PC-3 (cell line): ENCODE measurements around the gene GRM6. TPM values are rescaled to one million over a fixed set of nuclear protein-coding genes. Genes with fewer than 3 reads are reported as not detected.

ENCODE experiments used
- ATAC-seq: fragments of 200-7000 bp; cut with Tn5 transposase; 2 replicates; pipeline ENCODE4 v1.9.1; 2020; ENCODE audit warnings: mild to moderate bottlenecking, moderate library complexity
- BruUV-seq: library from RNA; stranded (reverse); fragments of 400-500 nt; replicated peaks from 2 replicates; lab custom pipeline; 2021; lab: Mats Ljungman, UMichigan
- CTCF ChIA-PET: fragments of 300-600 bp; sonication (Branson Sonifier 250); formaldehyde crosslinking; loops from one replicate; lab custom pipeline; 2022; ENCODE audit warnings: antibody characterized with exemption; lab: Charles Lee
- POLR2A ChIA-PET: fragments of 300-600 bp; sonication (Branson Sonifier 250); formaldehyde crosslinking; loops from one replicate; lab custom pipeline; 2022; ENCODE audit warnings: antibody characterized with exemption; ENCODE audit not compliant: unreplicated experiment; lab: Charles Lee
- DNase-seq: peaks from one replicate; pipeline ENCODE4 v3.0.0-alpha.2; 2015
- H2AFZ ChIP-seq: fragments of 300-600 bp; sonication (generic); 2 replicates; pipeline ENCODE4 v1.6.0; 2016; ENCODE audit warnings: antibody characterized with exemption, low read length
- H3F3A ChIP-seq: fragments of 300-600 bp; sonication (generic); one replicate; pipeline ENCODE4 v1.6.0; 2017; ENCODE audit warnings: antibody characterized with exemption, low read length, control low read depth, mild to moderate bottlenecking; ENCODE audit not compliant: unreplicated experiment
- H3K27ac ChIP-seq: fragments of 300-600 bp; sonication (generic); 2 replicates; pipeline ENCODE4 v1.5.1; 2016; ENCODE audit warnings: mild to moderate bottlenecking, low read length
- H3K27me3 ChIP-seq: fragments of 300-600 bp; sonication (generic); 2 replicates; pipeline ENCODE4 v1.6.1; 2016; ENCODE audit warnings: low read length, mixed read lengths
- H3K36me3 ChIP-seq: fragments of 300-600 bp; sonication (generic); 2 replicates; pipeline ENCODE4 v1.6.1; 2016; ENCODE audit warnings: low read depth, mixed run types, low read length, mixed read lengths
- H3K4me1 ChIP-seq: fragments of 300-600 bp; sonication (generic); 2 replicates; pipeline ENCODE4 v1.5.1; 2016; ENCODE audit warnings: low read length; ENCODE audit not compliant: insufficient read depth
- H3K4me2 ChIP-seq: fragments of 300-600 bp; sonication (generic); 2 replicates; pipeline ENCODE4 v1.6.0; 2016; ENCODE audit warnings: low read length
- H3K4me3 ChIP-seq: fragments of 300-600 bp; sonication (generic); 2 replicates; pipeline ENCODE4 v1.5.1; 2016; ENCODE audit warnings: mild to moderate bottlenecking, low read length, mixed read lengths
- H3K79me2 ChIP-seq: fragments of 300-600 bp; sonication (generic); 2 replicates; pipeline ENCODE4 v1.6.1; 2017; ENCODE audit warnings: low read length, mixed read lengths
- H3K9ac ChIP-seq: fragments of 300-600 bp; sonication (generic); 2 replicates; pipeline ENCODE4 v1.6.0; 2016; ENCODE audit warnings: mild to moderate bottlenecking, low read length
- H3K9me2 ChIP-seq: fragments of 300-600 bp; sonication (generic); replicated peaks from 2 replicates; pipeline ENCODE4 v1.6.1; 2016; ENCODE audit warnings: mixed run types, low read length, mixed read lengths
- H3K9me3 ChIP-seq: fragments of 300-600 bp; sonication (generic); 2 replicates; pipeline ENCODE4 v1.6.1; 2016; ENCODE audit warnings: low read length, mixed read lengths
- H4K20me1 ChIP-seq: fragments of 300-600 bp; sonication (generic); 2 replicates; pipeline ENCODE4 v1.6.1; 2016; ENCODE audit warnings: low read length, mixed read lengths
- CTCF ChIP-seq: fragments of 300-600 bp; sonication (generic); conservative IDR thresholded peaks from 2 replicates; pipeline ENCODE4 v1.5.1; 2017; ENCODE audit warnings: antibody characterized with exemption, low read depth, mild to moderate bottlenecking, low read length
- EZH2 ChIP-seq: fragments of 300-600 bp; sonication (generic); IDR thresholded peaks from one replicate; pipeline ENCODE4 v1.6.1; 2017; ENCODE audit warnings: antibody characterized with exemption, mild to moderate bottlenecking, low read length; ENCODE audit not compliant: unreplicated experiment
- EZH2phosphoT487 ChIP-seq: fragments of 300-600 bp; sonication (generic); IDR thresholded peaks from 2 replicates; pipeline ENCODE4 v1.6.1; 2018; ENCODE audit warnings: mild to moderate bottlenecking, antibody characterized with exemption, low read length, borderline replicate concordance
- intact Hi-C: fragments of 100-400 bp; cut with micrococcal nuclease; formaldehyde crosslinking; loops from 2 replicates; pipeline ENCODE4 v1.9.0; 2023
- total RNA-seq: library from RNA; depleted of rRNA; stranded (reverse); fragments of >200 nt; gene quantifications from 2 replicates; pipeline ENCODE4 v1.2.3, GENCODE V29; 2014

Gene GRM6
- total RNA-seq, 1 experiment from 2014 or later = not detected

DNA sequence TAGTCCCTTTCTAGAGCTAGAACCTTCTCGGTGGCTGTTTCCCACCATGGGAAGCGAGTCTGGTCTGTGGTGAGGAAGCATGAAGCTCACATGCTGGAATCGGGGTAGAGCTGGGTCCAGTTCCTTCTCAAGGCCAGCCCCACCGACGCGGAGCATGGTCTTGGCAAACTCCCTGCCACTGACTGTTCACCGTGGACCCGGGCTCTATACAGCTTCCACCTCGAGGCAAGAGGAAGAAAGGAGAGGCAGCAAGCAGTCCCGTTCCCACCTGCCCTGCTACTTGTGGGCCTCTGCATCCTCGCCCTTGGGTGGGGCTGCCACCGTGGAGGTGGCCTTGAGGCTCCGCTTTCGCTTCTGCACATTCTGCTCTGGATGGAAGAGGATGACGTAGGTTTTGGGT is 13.7 kb downstream of the GRM6 start:
- H3K9ac ChIP-seq = no peak overlapping the region
- H3K9me3 ChIP-seq = peaks cover 22% of the 10 kb centered on the region
- H3K27me3 ChIP-seq = no peaks in the 10 kb centered on the region
- H3K27ac ChIP-seq = no peak overlapping the region
- no peak overlapping the region for H2AFZ ChIP-seq
- ChIA-PET CTCF (no interaction called here), POLR2A (no interaction called here)
- no peaks in the 10 kb centered on the region for H3K79me2 ChIP-seq
- H3K4me2 ChIP-seq = no peak overlapping the region
- no peak for TF ChIP-seq EZH2phosphoT487
- no peak for TF ChIP-seq EZH2
- TF ChIP-seq CTCF = no peak
- intact Hi-C loops = no loop called here
- ATAC-seq (no peak), DNase-seq (no peak)
- no peaks in the 10 kb centered on the region for H3K4me1 ChIP-seq
- no peak overlapping the region for H3K4me3 ChIP-seq
- H3K9me2 ChIP-seq = no peaks in the 10 kb centered on the region
- H3K36me3 ChIP-seq = no peaks in the 10 kb centered on the region
- no TSS peak for BruUV-seq
- no peaks in the 10 kb centered on the region for H3F3A ChIP-seq
- no peaks in the 10 kb centered on the region for H4K20me1 ChIP-seq

GRCh38 chr5:178965465-178966055 is 29.6 kb downstream of the GRM6 start:
- intact Hi-C loops = no loop called here
- Histone ChIP-seq H3K36me3 (no peaks in the 10 kb centered on the region), H3K79me2 (no peaks in the 10 kb centered on the region), H3K4me3 (no peak overlapping the region), H2AFZ (no peak overlapping the region), H3K9ac (no peak overlapping the region), H3K27me3 (no peaks in the 10 kb centered on the region), H3K9me3 (peaks cover 52% of the 10 kb centered on the region), H3K4me1 (no peaks in the 10 kb centered on the region), H3F3A (no peaks in the 10 kb centered on the region), H3K9me2 (no peaks in the 10 kb centered on the region), H4K20me1 (no peaks in the 10 kb centered on the region), H3K27ac (no peak overlapping the region), H3K4me2 (no peak overlapping the region)
- no TSS peak for BruUV-seq
- ATAC-seq (no peak), DNase-seq (no peak)
- CTCF ChIA-PET = no interaction called here
- TF ChIP-seq EZH2 (no peak), CTCF (no peak), EZH2phosphoT487 (no peak)
- POLR2A ChIA-PET = no interaction called here

DNA sequence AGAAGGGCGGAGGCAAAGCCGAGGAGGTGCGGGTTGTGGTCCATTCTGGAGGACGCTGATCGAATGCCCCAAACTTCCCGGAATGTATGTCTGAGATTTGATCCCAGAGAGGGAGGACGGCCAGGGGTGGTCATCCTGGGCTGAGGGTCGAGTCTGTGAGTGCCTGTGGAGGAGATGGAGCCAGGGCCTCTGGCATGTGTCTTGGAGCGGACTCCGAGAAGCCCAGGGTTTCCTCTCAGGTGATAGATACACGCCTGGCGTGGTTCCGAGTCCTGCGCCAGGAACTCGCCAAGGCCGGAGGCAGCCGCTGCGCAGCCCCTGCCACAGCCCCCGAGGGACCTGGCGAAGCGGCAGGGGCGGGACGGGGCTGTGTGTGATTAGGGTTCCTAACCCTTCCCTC is 53.8 kb downstream of the GRM6 start:
- DNase-seq = no peak
- TF ChIP-seq EZH2phosphoT487 (no peak), CTCF (no peak), EZH2 (no peak)
- H3K79me2 ChIP-seq = no peaks in the 10 kb centered on the region
- H3K27ac ChIP-seq = no peak overlapping the region
- H3F3A ChIP-seq = no peaks in the 10 kb centered on the region
- no peaks in the 10 kb centered on the region for H3K36me3 ChIP-seq
- no peaks in the 10 kb centered on the region for H4K20me1 ChIP-seq
- H3K9ac ChIP-seq = no peak overlapping the region
- H3K9me2 ChIP-seq = no peaks in the 10 kb centered on the region
- H3K9me3 ChIP-seq = peaks cover 32% of the 10 kb centered on the region
- ChIA-PET CTCF (no interaction called here), POLR2A (no interaction called here)
- no TSS peak for BruUV-seq
- H3K4me1 ChIP-seq = no peaks in the 10 kb centered on the region
- no peaks in the 10 kb centered on the region for H3K27me3 ChIP-seq
- no peak overlapping the region for H2AFZ ChIP-seq
- no peak overlapping the region for H3K4me2 ChIP-seq
- no peak overlapping the region for H3K4me3 ChIP-seq
- no peak for ATAC-seq
- intact Hi-C loops = no loop called here
